IgD-negative memory B cell (primary cell): ENCODE measurements around the gene SNX22. TPM values are rescaled to one million over a fixed set of nuclear protein-coding genes. Genes with fewer than 3 reads are reported as not detected.
"Not testable (repeated sequence)": the region's sequence is repeated elsewhere in the genome, so short reads cannot be mapped to it uniquely, and the experiment has no call there.

Source experiments
- H3K27ac Mint-ChIP-seq, 3 donors: one replicate each; pipeline ENCODE4 v1.8.0; 2020 to 2022; ENCODE audit warnings: mild to moderate bottlenecking in 3 of 3, mixed read lengths in 3 of 3, moderate library complexity in 1 of 3
- H3K27me3 Mint-ChIP-seq: one replicate; pipeline ENCODE4 v1.8.0; 2021; ENCODE audit warnings: mixed read lengths
- H3K36me3 Mint-ChIP-seq: one replicate; pipeline ENCODE4 v1.8.0; 2020; ENCODE audit warnings: mild to moderate bottlenecking, mixed read lengths
- H3K4me1 Mint-ChIP-seq, 3 donors: one replicate each; pipeline ENCODE4 v1.8.0; 2020 to 2022; ENCODE audit warnings: mixed read lengths in 3 of 3, mild to moderate bottlenecking in 1 of 3
- H3K4me3 Mint-ChIP-seq, 4 donors: one replicate each; pipeline ENCODE4 v1.8.0; 2020 to 2022; ENCODE audit warnings: mild to moderate bottlenecking in 4 of 4, mixed read lengths in 4 of 4, moderate library complexity in 3 of 4
- H3K9me3 Mint-ChIP-seq, 3 donors: one replicate each; pipeline ENCODE4 v1.8.0; 2020 to 2021; ENCODE audit warnings: mixed read lengths in 3 of 3, mild to moderate bottlenecking in 1 of 3
- polyA plus RNA-seq: library from polyadenylated mRNA; unstranded; fragments of 300-500 nt; fragmentation: Illumina TruSeq; gene quantifications from one replicate; pipeline ENCODE4 v1.2.3, GENCODE V29; 2021

SNX22 gene
- 55.3 TPM for polyA plus RNA-seq

DNA sequence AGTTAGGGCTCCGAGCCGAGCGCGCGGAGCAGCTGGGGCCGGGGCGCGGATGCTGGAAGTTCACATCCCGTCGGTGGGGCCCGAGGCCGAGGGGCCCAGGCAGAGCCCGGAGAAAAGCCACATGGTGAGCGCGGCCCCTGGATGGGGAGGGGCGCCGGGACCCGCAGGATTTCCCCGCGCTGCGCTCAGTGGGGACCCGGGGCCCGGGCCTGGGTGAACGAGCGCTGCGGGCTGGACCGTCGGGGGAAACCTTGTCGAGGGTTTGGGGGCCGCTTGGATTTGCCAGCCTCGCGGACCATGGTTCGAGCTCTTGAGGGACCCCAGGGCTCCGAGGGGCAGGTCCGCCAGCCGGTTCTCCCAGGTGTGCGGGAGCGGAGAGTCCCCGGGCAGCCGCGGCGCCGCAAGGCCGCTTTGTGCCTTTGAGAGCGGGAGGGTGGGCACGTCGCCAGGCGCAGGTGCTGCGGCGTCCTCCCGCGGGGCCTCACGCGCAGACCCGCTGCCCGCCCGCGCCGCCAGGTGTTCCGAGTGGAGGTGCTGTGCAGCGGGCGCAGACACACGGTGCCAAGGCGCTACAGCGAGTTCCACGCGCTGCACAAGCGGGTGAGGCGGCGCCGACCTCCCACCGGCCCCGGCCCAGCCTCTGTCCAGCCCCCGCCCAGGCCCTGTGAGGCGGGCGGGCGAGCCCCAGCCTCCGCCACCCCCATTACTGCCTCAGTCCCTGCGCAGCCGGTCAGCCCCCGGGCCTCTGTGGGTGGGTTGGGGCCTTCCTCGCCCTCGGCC lies at the start of gene SNX22:
TSS of gene SNX22 (plus strand) at position 5 of the 780 bp plus-strand sequence. CDS start at position 50, 45 bp downstream.
- Mint-ChIP-seq H3K4me1 (peaks cover 21 to 28% (median 26%) of the 10 kb centered on the region in 3 donors), H3K4me3 (peak within 1 kb of the TSS; percentile 91 to 99 (median 96)), H3K9me3 (no peaks in the 10 kb centered on the region), H3K27me3 (no peaks in the 10 kb centered on the region), H3K27ac (peak within 1 kb of the TSS; percentile 90 to 95 (median 95)), H3K36me3 (peaks cover 2% of the 10 kb centered on the region)

DNA sequence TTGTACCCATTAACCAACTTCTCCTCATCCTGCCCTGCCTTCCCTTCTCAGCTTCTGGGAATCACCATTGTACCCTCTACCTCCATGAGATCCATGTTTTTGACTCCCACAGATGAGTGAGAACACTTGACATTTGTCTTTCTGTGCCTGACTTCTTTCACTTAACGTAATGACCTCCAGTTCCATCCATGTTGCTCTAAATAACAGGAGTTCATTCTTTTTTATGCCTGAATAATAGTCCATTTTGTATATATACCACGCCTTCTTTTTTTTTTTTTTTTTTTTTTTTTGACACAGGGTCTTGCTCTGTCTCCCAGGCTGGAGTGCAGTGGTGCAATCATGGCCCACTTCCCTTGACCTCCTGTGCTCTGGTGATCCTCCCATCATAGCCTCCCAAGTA lies 49.0 kb upstream of the SNX22 start:
- Mint-ChIP-seq H3K4me1 (peaks cover 38 to 52% (median 48%) of the 10 kb centered on the region in 3 donors), H3K4me3 (peak overlapping the region in 2 of 4 donors; percentile 22 to 35), H3K27ac (peak overlapping the region in 1 of 3 donors; percentile 20), H3K9me3 (no peaks in the 10 kb centered on the region), H3K36me3 (no peaks in the 10 kb centered on the region), H3K27me3 (no peaks in the 10 kb centered on the region)

GRCh38 chr15:64105113-64105704 lies 46.3 kb upstream of the SNX22 start:
- Mint-ChIP-seq H3K4me1 (peaks cover 31 to 43% (median 36%) of the 10 kb centered on the region in 3 donors), H3K4me3 (no peak overlapping the region), H3K27me3 (no peaks in the 10 kb centered on the region), H3K27ac (no peak overlapping the region), H3K9me3 (no peaks in the 10 kb centered on the region), H3K36me3 (no peaks in the 10 kb centered on the region)

DNA sequence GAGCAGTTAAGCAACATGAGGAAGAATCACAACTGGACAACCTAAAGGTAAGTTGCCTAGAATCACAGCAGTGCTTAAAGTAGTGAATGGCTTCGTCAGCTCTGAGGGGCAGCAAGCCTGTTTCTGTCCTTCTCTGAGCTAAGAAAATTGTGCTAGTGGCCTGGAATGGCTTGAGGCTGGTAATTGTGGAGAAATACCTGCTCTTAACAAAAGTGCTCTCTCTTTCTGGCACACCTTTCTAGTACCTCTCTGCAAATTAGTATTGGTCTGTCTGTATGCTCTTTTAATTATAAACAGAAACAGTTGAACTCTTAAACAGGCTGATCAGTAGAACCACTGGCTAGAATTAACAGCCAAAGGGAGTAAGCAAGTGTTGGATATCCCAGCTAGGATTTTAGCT lies 44.2 kb upstream of the SNX22 start:
- Mint-ChIP-seq H3K27ac (no peak overlapping the region), H3K4me1 (peaks cover 33 to 49% (median 45%) of the 10 kb centered on the region in 3 donors), H3K4me3 (peak overlapping the region in 1 of 4 donors; percentile 9)

GRCh38 chr15:64110108-64110701 lies 41.3 kb upstream of the SNX22 start:
- not testable (repeated sequence) for H3K27me3 Mint-ChIP-seq, H3K36me3 Mint-ChIP-seq, H3K9me3 Mint-ChIP-seq
- Mint-ChIP-seq H3K4me1 (peaks cover 41 to 44% (median 44%) of the 10 kb centered on the region in 3 donors), H3K4me3 (peak overlapping the region in 1 of 4 donors; percentile 39), H3K27ac (peak overlapping the region; percentile 62 to 84 (median 64))

More for the DNA sequence above, 44.2 kb upstream of the SNX22 start:
- no peaks in the 10 kb centered on the region for H3K36me3 Mint-ChIP-seq
- H3K9me3 Mint-ChIP-seq, result no peaks in the 10 kb centered on the region
- no peaks in the 10 kb centered on the region for H3K27me3 Mint-ChIP-seq

DNA sequence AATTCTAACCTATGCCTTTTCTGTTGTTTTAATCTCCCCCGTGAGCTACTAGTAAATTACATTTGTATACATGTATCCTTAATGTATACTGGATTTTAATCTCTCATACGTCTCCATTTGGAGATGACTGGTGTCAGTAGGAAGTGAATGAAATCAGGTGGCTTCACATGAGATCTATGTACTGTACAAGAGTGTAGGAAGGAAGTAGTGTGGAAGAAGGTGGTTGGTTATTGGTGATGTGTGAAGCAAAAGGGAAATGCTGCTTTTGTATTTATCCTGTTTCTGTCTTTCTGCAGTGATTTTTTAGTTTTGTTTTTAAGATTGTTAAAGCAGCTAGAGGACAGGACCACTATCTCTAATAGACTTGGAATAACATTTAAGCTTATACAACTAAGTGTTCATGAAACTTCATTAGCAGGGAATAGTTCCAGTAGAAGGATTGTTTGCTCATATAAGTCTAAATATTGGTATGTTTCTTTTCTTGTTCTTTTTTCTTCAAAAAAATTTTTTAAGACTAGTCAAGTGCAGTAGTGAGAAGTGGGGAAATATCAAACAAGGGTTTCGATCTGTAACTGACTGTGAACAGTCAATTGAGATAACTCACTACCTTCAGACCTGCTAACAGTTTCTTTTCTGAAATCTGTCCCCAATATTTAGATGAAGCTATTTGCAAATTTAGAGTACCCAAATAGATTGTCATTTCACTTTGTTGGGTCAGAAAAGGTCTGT lies 40.4 kb upstream of the SNX22 start:
- Mint-ChIP-seq H3K4me1 (peaks cover 40 to 49% (median 44%) of the 10 kb centered on the region in 3 donors), H3K36me3 (no peaks in the 10 kb centered on the region), H3K4me3 (peak overlapping the region in 3 of 4 donors; percentile 4 to 87 (median 84)), H3K27me3 (no peaks in the 10 kb centered on the region), H3K9me3 (no peaks in the 10 kb centered on the region), H3K27ac (peak overlapping the region; percentile 62 to 84 (median 64))

DNA sequence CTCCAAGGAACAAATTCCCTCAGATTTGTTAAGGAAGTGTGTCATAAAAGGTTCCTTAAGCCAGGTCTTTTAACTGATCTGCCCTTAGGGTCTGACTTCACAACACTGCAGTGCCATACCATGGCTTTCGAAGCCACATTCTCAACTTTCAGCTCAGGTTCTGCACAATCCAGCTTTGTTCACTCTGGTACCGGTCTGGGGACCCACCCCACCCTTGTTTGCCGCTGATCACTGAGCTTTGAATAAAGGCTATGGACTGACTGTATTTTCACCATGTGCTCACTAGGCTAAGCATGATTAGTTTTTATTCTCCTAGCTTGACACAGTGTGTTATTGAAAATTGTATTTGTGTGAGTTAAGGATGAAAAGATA lies 39.9 kb upstream of the SNX22 start:
- H3K27ac Mint-ChIP-seq, result peak overlapping the region in 2 of 3 donors; percentile 41 to 64
- H3K4me3 Mint-ChIP-seq, result peak overlapping the region in 2 of 4 donors; percentile 84 to 87
- H3K9me3 Mint-ChIP-seq, result no peaks in the 10 kb centered on the region
- H3K4me1 Mint-ChIP-seq, result peaks cover 35 to 45% (median 39%) of the 10 kb centered on the region in 3 donors
- no peaks in the 10 kb centered on the region for H3K36me3 Mint-ChIP-seq
- no peaks in the 10 kb centered on the region for H3K27me3 Mint-ChIP-seq

DNA sequence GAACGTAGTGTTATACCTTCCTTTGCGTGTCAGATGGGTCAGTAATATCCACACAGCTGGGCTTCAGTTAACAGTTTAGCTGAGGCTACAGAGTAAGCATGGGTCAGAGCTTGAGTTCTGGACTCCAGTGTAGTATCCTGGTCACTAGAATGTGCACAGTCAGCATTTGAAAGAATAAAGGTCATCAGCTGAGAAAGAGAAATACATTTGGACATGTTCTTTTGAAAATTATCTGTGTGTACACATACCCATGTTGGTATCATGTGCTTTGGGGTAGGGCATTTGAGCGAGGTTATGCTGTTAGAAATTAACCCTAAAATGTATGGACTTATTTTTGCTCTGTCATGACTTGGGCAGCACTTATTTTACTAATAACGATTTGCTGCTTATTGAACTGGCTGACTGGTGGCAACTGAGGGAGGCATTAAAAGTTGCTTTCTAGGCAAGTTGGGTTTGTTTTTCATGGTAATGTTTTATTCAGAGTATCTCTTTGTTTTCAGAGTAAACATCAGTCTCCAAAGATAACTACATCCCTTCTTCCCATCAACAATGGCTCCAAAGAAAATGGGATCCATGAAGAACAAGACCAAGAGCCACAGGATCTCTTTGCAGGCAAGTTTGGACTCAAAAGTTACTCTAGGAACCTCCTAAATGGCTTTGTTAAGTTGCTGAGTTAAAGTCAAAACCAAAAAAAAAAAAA lies 39.3 kb upstream of the SNX22 start:
- Mint-ChIP-seq H3K4me1 (peaks cover 31 to 39% (median 36%) of the 10 kb centered on the region in 3 donors), H3K27ac (peak overlapping the region in 1 of 3 donors; percentile 41), H3K36me3 (no peaks in the 10 kb centered on the region)

GRCh38 chr15:64112904-64113303 lies 38.6 kb upstream of the SNX22 start:
- Mint-ChIP-seq H3K4me1 (peaks cover 31 to 39% (median 33%) of the 10 kb centered on the region in 3 donors), H3K4me3 (no peak overlapping the region), H3K9me3 (no peaks in the 10 kb centered on the region)

More for the DNA sequence above, 39.3 kb upstream of the SNX22 start:
- Mint-ChIP-seq H3K9me3 (no peaks in the 10 kb centered on the region), H3K27me3 (no peaks in the 10 kb centered on the region), H3K4me3 (peak overlapping the region in 1 of 4 donors; percentile 87)

GRCh38 chr15:64117759-64118487 lies 33.6 kb upstream of the SNX22 start:
- peak overlapping the region in 1 of 3 donors; percentile 53 for H3K27ac Mint-ChIP-seq
- H3K4me1 Mint-ChIP-seq, result peaks cover 5 to 12% (median 6%) of the 10 kb centered on the region in 3 donors
- H3K36me3 Mint-ChIP-seq, result no peaks in the 10 kb centered on the region

More at GRCh38 chr15:64112904-64113303, 38.6 kb upstream of the SNX22 start:
- Mint-ChIP-seq H3K27me3 (no peaks in the 10 kb centered on the region), H3K27ac (peak overlapping the region in 2 of 3 donors; percentile 28 to 41), H3K36me3 (no peaks in the 10 kb centered on the region)

DNA sequence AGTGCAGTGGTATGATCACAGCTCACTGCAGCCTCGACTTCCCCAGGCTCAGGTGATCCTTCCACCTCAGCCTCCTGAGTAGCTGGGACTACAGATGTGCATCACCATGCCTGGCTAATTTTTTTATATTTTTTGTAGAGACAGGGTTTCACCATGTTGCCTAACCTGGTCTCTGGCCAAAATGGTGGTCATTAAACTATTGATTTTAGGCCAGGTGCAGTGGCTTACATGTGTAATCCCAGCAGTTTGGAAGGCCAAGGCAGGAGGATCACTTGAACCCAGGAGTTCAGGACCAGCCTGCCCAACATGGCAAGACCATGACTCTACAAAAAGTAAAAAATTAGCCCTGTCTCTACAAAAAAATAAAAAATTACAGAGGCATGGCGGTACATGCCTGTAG lies 31.2 kb upstream of the SNX22 start:
- H3K4me3 Mint-ChIP-seq, H3K9me3 Mint-ChIP-seq, H3K27me3 Mint-ChIP-seq, H3K36me3 Mint-ChIP-seq, H3K4me1 Mint-ChIP-seq, H3K27ac Mint-ChIP-seq: not testable (repeated sequence)

More at GRCh38 chr15:64117759-64118487, 33.6 kb upstream of the SNX22 start:
- no peak overlapping the region for H3K4me3 Mint-ChIP-seq
- no peaks in the 10 kb centered on the region for H3K9me3 Mint-ChIP-seq
- H3K27me3 Mint-ChIP-seq, result no peaks in the 10 kb centered on the region

GRCh38 chr15:64121614-64122013 lies 29.9 kb upstream of the SNX22 start:
- H3K4me3 Mint-ChIP-seq, result no peak overlapping the region
- H3K27ac Mint-ChIP-seq, result no peak overlapping the region
- no peaks in the 10 kb centered on the region for H3K9me3 Mint-ChIP-seq
- H3K36me3 Mint-ChIP-seq, result no peaks in the 10 kb centered on the region
- H3K4me1 Mint-ChIP-seq, result peaks cover 0 to 1% (median 0%) of the 10 kb centered on the region in 3 donors
- H3K27me3 Mint-ChIP-seq, result no peaks in the 10 kb centered on the region

DNA sequence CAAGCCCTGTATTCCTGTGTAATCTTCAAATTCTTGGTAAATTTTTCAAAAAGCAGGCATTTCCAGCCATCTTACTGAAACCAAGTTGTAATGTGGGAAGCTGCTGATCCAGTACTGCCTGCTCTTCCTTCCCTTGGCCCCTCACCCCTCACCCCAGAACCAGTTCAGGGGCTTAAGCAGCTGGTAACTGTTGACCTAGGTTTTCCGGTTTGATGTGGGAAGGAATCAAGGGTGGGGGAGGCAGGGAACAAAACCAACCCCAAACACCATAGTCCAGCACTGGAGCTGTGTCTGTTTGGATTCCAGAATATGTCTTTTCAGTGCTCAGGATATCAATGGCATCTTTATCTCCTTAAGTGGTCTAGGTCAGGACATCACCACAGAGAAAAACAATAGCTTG lies 29.1 kb upstream of the SNX22 start:
- peaks cover 0 to 1% (median 0%) of the 10 kb centered on the region in 3 donors for H3K4me1 Mint-ChIP-seq
- H3K9me3 Mint-ChIP-seq, result no peaks in the 10 kb centered on the region
- H3K36me3 Mint-ChIP-seq, result peaks cover 2% of the 10 kb centered on the region
- H3K4me3 Mint-ChIP-seq, result no peak overlapping the region
- H3K27me3 Mint-ChIP-seq, result no peaks in the 10 kb centered on the region
- no peak overlapping the region for H3K27ac Mint-ChIP-seq
